HFFc6 (cell line): Measurements from ENCODE around the gene WDR91. TPM values are rescaled to one million over a fixed set of nuclear protein-coding genes. Genes with fewer than 3 reads are reported as not detected.

ENCODE experiments used
- DNase-seq: peaks from one replicate; pipeline ENCODE4 v3.0.0-alpha.2; 2018
- H3K27ac Mint-ChIP-seq: 2 replicates; pipeline ENCODE4 v1.8.0; 2020; ENCODE audit warnings: mild to moderate bottlenecking, mixed read lengths
- H3K27me3 Mint-ChIP-seq: 2 replicates; pipeline ENCODE4 v1.8.0; 2021; ENCODE audit warnings: mild to moderate bottlenecking, moderate library complexity, mixed read lengths; ENCODE audit not compliant: insufficient read depth
- H3K36me3 Mint-ChIP-seq: 2 replicates; pipeline ENCODE4 v1.8.0; 2021; ENCODE audit warnings: low read depth, mixed read lengths
- H3K4me1 Mint-ChIP-seq: 2 replicates; pipeline ENCODE4 v1.8.0; 2020; ENCODE audit warnings: low read depth, mixed read lengths
- H3K4me3 Mint-ChIP-seq: 2 replicates; pipeline ENCODE4 v1.8.0; 2020; ENCODE audit warnings: mild to moderate bottlenecking, moderate library complexity, mixed read lengths
- H3K9me3 Mint-ChIP-seq: 2 replicates; pipeline ENCODE4 v1.8.0; 2020; ENCODE audit warnings: mild to moderate bottlenecking, mixed read lengths
- microRNA-seq: library from miRNA; unstranded; fragments of <30 nt; microRNA quantifications from one replicate; pipeline ENCODE4, GENCODE V29; 2019
- total RNA-seq, 6 experiments: library from RNA; stranded (reverse); fragmentation: NEBNext Ultra II Directional; extraction: Animal tissue kit (Norgen Biotek cat#: 25700); gene quantifications; 2 replicates in 1 of 6; 3 replicates in 5 of 6; pipeline ENCODE4 v1.2.3, GENCODE V29; 2021
- TF ChIP-seq, protein P1 (sequence below): fragments of 200-600 bp; sonication (generic); IDR thresholded peaks from 2 replicates; pipeline ENCODE4 v1.5.0; 2021; ENCODE audit warnings: antibody characterized with exemption, mild to moderate bottlenecking

WDR91 gene
- total RNA-seq, 6 experiments from 2014 or later, result 7.5 to 12.4 (median 10.4) TPM

DNA sequence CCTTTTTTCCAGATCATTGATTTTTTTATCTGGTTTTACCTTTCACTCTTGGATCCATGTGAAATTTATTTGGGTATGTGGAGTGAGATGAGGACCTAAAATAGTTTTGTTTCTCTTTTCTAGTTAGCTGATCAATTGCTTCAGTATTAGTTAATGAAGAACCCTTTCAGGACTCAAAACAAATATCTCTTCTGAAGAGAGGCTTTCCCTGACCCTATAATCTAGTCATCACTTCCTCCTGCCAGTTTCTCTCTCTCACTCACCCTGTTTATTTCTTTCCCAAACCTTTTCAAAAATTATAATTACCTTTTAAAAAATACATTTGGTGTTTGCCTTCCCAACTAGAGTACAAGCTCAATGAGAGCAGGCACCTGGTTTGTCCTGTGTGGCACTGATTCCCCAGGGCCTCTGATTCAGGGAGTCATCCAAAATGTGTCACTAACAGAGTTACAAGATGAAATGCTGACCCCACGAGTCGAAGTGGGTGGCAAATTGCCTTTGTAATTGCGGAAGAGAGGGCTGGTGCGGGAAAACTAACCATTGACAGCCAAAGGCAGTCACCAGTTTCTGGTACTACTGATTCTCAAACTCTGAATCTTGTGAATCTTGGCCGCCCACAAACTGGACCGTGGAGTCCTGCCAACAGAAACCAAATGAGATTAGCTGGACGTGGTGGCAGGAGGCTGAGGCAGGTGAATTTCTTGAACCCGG is 61.1 kb downstream of the WDR91 start:
- Mint-ChIP-seq H3K4me1 (peaks cover 43% of the 10 kb centered on the region), H3K27ac (no peak overlapping the region), H3K9me3 (peaks cover 12% of the 10 kb centered on the region), H3K36me3 (peaks cover 14% of the 10 kb centered on the region), H3K4me3 (no peak overlapping the region), H3K27me3 (no peaks in the 10 kb centered on the region; the same call in 1 of the 2 replicates)
- TF ChIP-seq, protein P1, sequence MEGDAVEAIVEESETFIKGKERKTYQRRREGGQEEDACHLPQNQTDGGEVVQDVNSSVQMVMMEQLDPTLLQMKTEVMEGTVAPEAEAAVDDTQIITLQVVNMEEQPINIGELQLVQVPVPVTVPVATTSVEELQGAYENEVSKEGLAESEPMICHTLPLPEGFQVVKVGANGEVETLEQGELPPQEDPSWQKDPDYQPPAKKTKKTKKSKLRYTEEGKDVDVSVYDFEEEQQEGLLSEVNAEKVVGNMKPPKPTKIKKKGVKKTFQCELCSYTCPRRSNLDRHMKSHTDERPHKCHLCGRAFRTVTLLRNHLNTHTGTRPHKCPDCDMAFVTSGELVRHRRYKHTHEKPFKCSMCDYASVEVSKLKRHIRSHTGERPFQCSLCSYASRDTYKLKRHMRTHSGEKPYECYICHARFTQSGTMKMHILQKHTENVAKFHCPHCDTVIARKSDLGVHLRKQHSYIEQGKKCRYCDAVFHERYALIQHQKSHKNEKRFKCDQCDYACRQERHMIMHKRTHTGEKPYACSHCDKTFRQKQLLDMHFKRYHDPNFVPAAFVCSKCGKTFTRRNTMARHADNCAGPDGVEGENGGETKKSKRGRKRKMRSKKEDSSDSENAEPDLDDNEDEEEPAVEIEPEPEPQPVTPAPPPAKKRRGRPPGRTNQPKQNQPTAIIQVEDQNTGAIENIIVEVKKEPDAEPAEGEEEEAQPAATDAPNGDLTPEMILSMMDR, result no peak
- no peak for DNase-seq

DNA sequence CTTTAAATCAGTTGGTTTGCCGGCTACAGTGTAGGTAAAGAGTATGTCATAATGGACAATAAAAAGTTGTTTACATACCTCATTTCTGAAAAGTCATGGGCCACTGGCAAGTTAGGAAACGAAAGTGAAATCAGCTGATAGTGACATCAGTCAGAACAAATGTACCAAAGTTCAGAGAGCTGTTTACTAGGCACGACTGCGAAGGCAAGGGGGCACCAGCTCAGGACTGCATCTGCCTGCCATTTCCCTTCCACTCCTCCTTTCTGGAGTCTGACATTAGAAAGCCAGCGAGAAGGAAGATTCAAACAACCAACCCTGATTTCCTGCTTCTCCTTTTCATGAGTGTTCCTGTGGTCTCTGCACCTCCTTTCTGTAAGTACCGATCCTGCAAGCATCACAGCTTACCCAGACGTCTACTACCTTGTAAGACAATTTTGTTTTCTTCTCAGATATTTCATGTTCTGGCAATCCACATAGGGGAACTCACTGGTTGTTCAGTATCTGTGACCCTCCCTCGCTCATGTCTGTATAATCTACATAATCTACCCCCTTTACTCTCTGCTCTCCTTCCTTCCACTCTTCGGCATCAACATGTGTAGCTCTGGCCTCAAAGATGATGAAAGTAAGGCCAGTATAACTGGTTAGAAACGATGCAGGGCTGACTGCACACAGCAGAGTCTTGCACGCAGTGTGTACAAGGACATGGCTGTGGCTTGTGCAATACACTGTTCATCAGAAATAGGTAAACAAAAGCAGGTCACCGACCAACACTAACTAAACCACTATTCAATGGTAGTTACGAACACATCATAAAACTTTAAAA is 63.2 kb downstream of the WDR91 start, which contains the start of gene TMEM140:
Gene TMEM140 (plus strand): TSS at position 174 of the 823 bp plus-strand sequence. CDS start 16,370 bp downstream, outside the sequence.
- H3K9me3 Mint-ChIP-seq, result no peaks in the 10 kb centered on the region
- peak within 1 kb of the TSS; percentile 91 for H3K4me3 Mint-ChIP-seq
- no peaks in the 10 kb centered on the region; the same call in none of the 2 replicates for H3K27me3 Mint-ChIP-seq
- peak within 1 kb of the TSS; percentile 84 for H3K27ac Mint-ChIP-seq
- peaks cover 43% of the 10 kb centered on the region for H3K4me1 Mint-ChIP-seq
- TF ChIP-seq, protein P1, result no peak
- peak; percentile 48 for DNase-seq
- peaks cover 5% of the 10 kb centered on the region; the same call in 1 of the 2 replicates for H3K36me3 Mint-ChIP-seq

DNA sequence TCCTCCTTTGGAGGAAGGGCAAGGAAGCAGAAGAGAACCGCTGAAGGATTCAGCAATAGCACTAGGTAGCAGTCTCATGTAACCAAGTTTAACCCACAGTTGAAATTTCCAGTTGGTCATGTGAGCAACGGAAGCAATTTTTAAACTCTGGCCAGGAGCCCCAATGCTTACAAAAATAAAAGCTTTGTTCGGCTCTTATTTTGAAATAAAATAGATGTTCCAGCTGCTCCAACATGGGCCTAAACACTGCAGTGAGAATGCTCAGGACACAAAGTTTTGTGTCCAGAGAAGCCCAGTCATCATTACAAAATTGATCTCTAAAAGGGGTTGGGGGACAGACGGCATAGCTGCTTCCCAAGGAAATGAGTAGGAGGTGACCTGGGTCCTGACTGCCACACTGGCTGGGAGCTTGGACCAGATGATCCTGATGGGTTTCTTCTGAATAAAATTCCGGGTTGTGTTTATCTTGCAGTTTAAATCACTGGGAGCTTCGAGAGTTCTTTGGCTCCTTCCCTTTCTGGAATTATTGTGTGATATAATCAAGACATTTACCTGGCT is 63.9 kb downstream of the WDR91 start:
- no peak for DNase-seq
- Mint-ChIP-seq H3K9me3 (no peaks in the 10 kb centered on the region), H3K4me1 (peaks cover 43% of the 10 kb centered on the region), H3K36me3 (no peaks in the 10 kb centered on the region), H3K27ac (peak overlapping the region; percentile 84), H3K27me3 (no peaks in the 10 kb centered on the region; the same call in none of the 2 replicates), H3K4me3 (peak overlapping the region; percentile 91)
- TF ChIP-seq, protein P1, result no peak

DNA sequence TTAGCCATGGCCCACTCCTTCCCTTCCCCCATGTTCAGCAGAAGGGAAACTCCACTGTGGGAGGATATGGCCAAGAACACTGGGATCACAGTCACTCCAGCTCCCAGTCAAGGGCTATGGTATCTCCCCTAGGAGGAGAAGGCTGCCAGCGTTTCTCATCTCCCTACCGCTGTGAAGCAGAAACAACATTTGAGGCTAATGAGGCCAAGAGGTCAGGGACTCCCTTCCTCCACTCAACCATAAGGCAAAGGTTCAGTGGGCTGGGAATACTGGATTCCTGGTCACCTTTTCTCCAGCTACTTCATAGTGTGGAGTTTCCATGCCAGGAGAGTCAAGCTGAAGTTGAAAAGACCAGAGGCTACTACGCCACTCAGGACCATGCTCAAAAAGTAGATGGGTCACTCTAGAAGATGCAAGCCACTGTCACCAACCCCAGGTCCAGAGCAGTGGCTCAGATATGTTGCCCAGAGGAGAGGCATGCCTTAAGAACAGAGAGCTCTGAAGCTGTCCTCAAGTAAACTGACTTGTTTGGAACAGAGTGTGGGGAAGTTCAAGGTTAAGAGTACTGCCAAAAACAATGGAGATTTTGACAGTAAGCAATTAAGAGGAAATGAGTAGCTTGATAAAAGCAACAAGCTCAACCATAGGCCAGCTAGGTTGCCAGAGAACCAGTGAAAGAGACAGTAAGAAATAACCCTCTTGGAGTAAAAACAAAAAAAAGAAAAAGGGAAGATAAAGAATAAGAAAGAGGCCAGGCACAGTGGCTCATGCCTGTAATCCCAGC is 67.2 kb downstream of the WDR91 start:
- H3K9me3 Mint-ChIP-seq, result no peaks in the 10 kb centered on the region
- TF ChIP-seq, protein P1, result no peak
- no peak overlapping the region for H3K4me3 Mint-ChIP-seq
- no peak overlapping the region for H3K27ac Mint-ChIP-seq
- peaks cover 3% of the 10 kb centered on the region for H3K27me3 Mint-ChIP-seq
- DNase-seq, result no peak
- H3K36me3 Mint-ChIP-seq, result no peaks in the 10 kb centered on the region
- peaks cover 30% of the 10 kb centered on the region for H3K4me1 Mint-ChIP-seq

Small RNA genes lying within 50 kb of the gene (microRNA-seq; reads per million reads assigned to microRNA genes)
- not detected for gene MIR6509

Other genes starting within 250 kb of the WDR91 start
- gene AGBL3, start 225.0 kb downstream of the WDR91 start, total RNA-seq, result under 1 TPM; 0.38 to 0.76 (median 0.68) TPM
- gene TMEM140, start 63.5 kb downstream of the WDR91 start, total RNA-seq, result 1 to 10 TPM in 4 of 6 experiments, under 1 TPM in 2; 0.47 to 2.2 (median 1.6) TPM
- 10 to 100 TPM; 26.4 to 32.8 (median 30.0) TPM for gene CYREN, start 40.8 kb downstream of the WDR91 start, total RNA-seq
- not detected for gene STRA8, start 22.3 kb upstream of the WDR91 start, total RNA-seq